Measurements from ENCODE around the gene CDK10. TPM values are rescaled to one million over a fixed set of nuclear protein-coding genes. Genes with fewer than 3 reads are reported as not detected.
"Not testable (repeated sequence)": the region's sequence is repeated elsewhere in the genome, so short reads cannot be mapped to it uniquely, and the experiment has no call there.

CDK10 gene
- total RNA-seq, 2 donors from 2014 or later, result 22.6 to 28.0 TPM

- intact Hi-C loops (cut with DNase I), result no loop called here
- ATAC-seq (no peak), DNase-seq (no peak)
Measured at GRCh38 chr16:89661215-89661614, 25.3 kb upstream of the CDK10 start.

GRCh38 chr16:89664238-89664637, 22.3 kb upstream of the CDK10 start:
- peak; percentile 2 for DNase-seq
- intact Hi-C loops (cut with DNase I); ATAC-seq: not testable (repeated sequence)

GRCh38 chr16:89667000-89667399, 19.5 kb upstream of the CDK10 start:
- DNase-seq, result peak; percentile 20
- ATAC-seq; intact Hi-C loops (cut with DNase I): not testable (repeated sequence)

- intact Hi-C loops (cut with DNase I), result no loop called here
- peak; percentile 8 for DNase-seq
- no peak for ATAC-seq
Measured at GRCh38 chr16:89667633-89668032, 18.9 kb upstream of the CDK10 start.

- intact Hi-C loops (cut with DNase I), result no loop called here
- ATAC-seq (no peak), DNase-seq (no peak)
Measured at GRCh38 chr16:89668790-89669158, 17.7 kb upstream of the CDK10 start.

GRCh38 chr16:89669755-89670154, 16.7 kb upstream of the CDK10 start:
- intact Hi-C loops (cut with DNase I), result no loop called here
- DNase-seq (peak; percentile 2), ATAC-seq (no peak)

- no peak for ATAC-seq
- intact Hi-C loops (cut with DNase I), result no loop called here
- peak; percentile 6 for DNase-seq
Measured at GRCh38 chr16:89670496-89671431, 15.7 kb upstream of the CDK10 start.

GRCh38 chr16:89671565-89671964, 14.9 kb upstream of the CDK10 start:
- DNase-seq; ATAC-seq; intact Hi-C loops (cut with DNase I): not testable (repeated sequence)

- intact Hi-C loops (cut with DNase I), result no loop called here
- no peak for ATAC-seq
Measured at GRCh38 chr16:89672177-89672941, 14.1 kb upstream of the CDK10 start.

GRCh38 chr16:89678258-89678657, 8.2 kb upstream of the CDK10 start:
- ATAC-seq, result no peak
- intact Hi-C loops (cut with DNase I), result no loop called here
- DNase-seq, result no peak

More at GRCh38 chr16:89672177-89672941, 14.1 kb upstream of the CDK10 start:
- DNase-seq, result peak; percentile 5

- ATAC-seq (no peak), DNase-seq (peak; percentile 30)
- intact Hi-C loops (cut with DNase I), result no loop called here
Measured at GRCh38 chr16:89685916-89686315, 573 bp upstream of the CDK10 start.

GRCh38 chr16:89687092-89687940, 827 bp downstream of the CDK10 start:
- DNase-seq (peak; percentile 23), ATAC-seq (peak; percentile 19 to 34)
- intact Hi-C loops (cut with DNase I), result no loop called here

GRCh38 chr16:89688395-89688794, 1.9 kb downstream of the CDK10 start:
- DNase-seq, result peak; percentile 7
- intact Hi-C loops (cut with DNase I), result no loop called here
- no peak for ATAC-seq

- DNase-seq (peak; percentile 9), ATAC-seq (no peak)
- intact Hi-C loops (cut with DNase I), result no loop called here
Measured at GRCh38 chr16:89689142-89689541, 2.7 kb downstream of the CDK10 start.

- ATAC-seq; intact Hi-C loops (cut with DNase I): not testable (repeated sequence)
- DNase-seq, result peak; percentile 5
Measured at GRCh38 chr16:89689621-89690020, 3.1 kb downstream of the CDK10 start.

GRCh38 chr16:89690392-89690901, 4.0 kb downstream of the CDK10 start:
- ATAC-seq, result no peak
- DNase-seq, result peak; percentile 20
- intact Hi-C loops (cut with DNase I), result no loop called here

GRCh38 chr16:89691231-89691985, 4.9 kb downstream of the CDK10 start:
- peak; percentile 11 for DNase-seq

GRCh38 chr16:89691986-89692569, 5.6 kb downstream of the CDK10 start:
- intact Hi-C loops (cut with DNase I), result no loop called here
- DNase-seq, result peak; percentile 7
- no peak for ATAC-seq

More at GRCh38 chr16:89691231-89691985, 4.9 kb downstream of the CDK10 start:
- no peak for ATAC-seq
- intact Hi-C loops (cut with DNase I), result no loop called here
